Activated CD4-positive, alpha-beta T cell treated with anti-CD3 and anti-CD28 coated beads, Interleukin-2, amount 50 U/mL, for 16 hours (primary cell): Measurements from ENCODE around the gene PCDHA13.
"Not testable (repeated sequence)": the region's sequence is repeated elsewhere in the genome, so short reads cannot be mapped to it uniquely, and the experiment has no call there.

Experiments used
- DNase-seq: peaks from one replicate; pipeline ENCODE4 v3.0.0-alpha.2; 2020

Gene PCDHA13

GRCh38 chr5:140881889-140882590 lies at the start of gene PCDHA13:
Gene PCDHA13 (plus strand): TSS chr5:140882124. CDS start chr5:140882269, 145 bp downstream.
- DNase-seq, result no peak

GRCh38 chr5:140833993-140834392 lies 47.9 kb upstream of the PCDHA13 start, which contains the start of gene PCDHA7:
Gene PCDHA7 (plus strand): TSS chr5:140834269. CDS start chr5:140834384, 115 bp downstream.
- no peak for DNase-seq

GRCh38 chr5:140834439-140835008 lies 47.4 kb upstream of the PCDHA13 start:
- DNase-seq, result not testable (repeated sequence)

- DNase-seq, result no peak
Measured at GRCh38 chr5:140835622-140836510, 46.1 kb upstream of the PCDHA13 start.

GRCh38 chr5:140840978-140841962 lies 40.7 kb upstream of the PCDHA13 start, which contains the start of gene PCDHA8:
Gene PCDHA8 (plus strand): TSS chr5:140841187. CDS start chr5:140841322, 135 bp downstream.
- peak; percentile 2 for DNase-seq

GRCh38 chr5:140842798-140843733 lies 38.9 kb upstream of the PCDHA13 start:
- no peak for DNase-seq

- not testable (repeated sequence) for DNase-seq
Measured at GRCh38 chr5:140848139-140849102, 33.5 kb upstream of the PCDHA13 start, which contains the start of gene PCDHA9. Gene PCDHA9 (plus strand): TSS chr5:140848382. CDS start chr5:140848496, 114 bp downstream.

- not testable (repeated sequence) for DNase-seq
Measured at GRCh38 chr5:140849831-140850634, 31.9 kb upstream of the PCDHA13 start.

GRCh38 chr5:140855772-140856674 lies 25.9 kb upstream of the PCDHA13 start, which contains the start of gene PCDHA10:
Gene PCDHA10 (plus strand): TSS chr5:140855897. CDS start chr5:140856049, 152 bp downstream.
- no peak for DNase-seq

GRCh38 chr5:140857177-140857986 lies 24.5 kb upstream of the PCDHA13 start:
- DNase-seq, result no peak

- no peak for DNase-seq
Measured at GRCh38 chr5:140857987-140858240, 24.0 kb upstream of the PCDHA13 start.

GRCh38 chr5:140862441-140863295 lies 19.3 kb upstream of the PCDHA13 start:
- DNase-seq, result no peak

- DNase-seq, result peak; percentile 5
Measured at GRCh38 chr5:140868721-140869554, 13.0 kb upstream of the PCDHA13 start, which contains the start of gene PCDHA11. Gene PCDHA11 (plus strand): TSS chr5:140868957. CDS start chr5:140869104, 147 bp downstream.

GRCh38 chr5:140869555-140869886 lies 12.4 kb upstream of the PCDHA13 start:
- no peak for DNase-seq
